ENCODE measurements around the gene TNFAIP8.

The TNFAIP8 gene

GRCh38 chr5:119400245-119400644 is 44.4 kb downstream of the TNFAIP8 start:
- Histone ChIP-seq H3K9ac (ENCODE audit: low read length) (no peak overlapping the region), H2BK12ac (ENCODE audit: low read length) (no peak overlapping the region), H3K4me3 (ENCODE audit: low read depth, low read length) (no peak overlapping the region), H3K4me2 (ENCODE audit: low read length) (no peak overlapping the region), H4K91ac (ENCODE audit: low read depth, low read length) (no peak overlapping the region), H3K27ac (ENCODE audit: low read depth, low read length) (no peak overlapping the region), H3K18ac (ENCODE audit: low read length) (no peak overlapping the region), H2AK5ac (ENCODE audit: low read length) (no peak overlapping the region), H3K23ac (ENCODE audit: low read length) (no peak overlapping the region), H2AFZ (ENCODE audit: insufficient read depth, low read length, poor library complexity) (no peak overlapping the region), H2BK120ac (ENCODE audit: insufficient read depth, low read length, poor library complexity) (no peak overlapping the region), H3K9me3 (ENCODE audit: insufficient read depth, low read depth, low read length) (no peaks in the 10 kb centered on the region), H4K12ac (ENCODE audit: low read depth, low read length) (no peak overlapping the region), H2BK5ac (ENCODE audit: low read depth, low read length, poor library complexity) (no peak overlapping the region), H3K27me3 (ENCODE audit: insufficient read depth, low read length) (no peaks in the 10 kb centered on the region), H3K79me2 (ENCODE audit: control insufficient read depth, insufficient read depth, low read length, poor library complexity) (no peaks in the 10 kb centered on the region), H3K14ac (ENCODE audit: low read length) (no peak overlapping the region), H4K8ac (ENCODE audit: low read depth, low read length) (no peak overlapping the region), H3K79me1 (ENCODE audit: low read length) (no peaks in the 10 kb centered on the region), H3K36me3 (ENCODE audit: control insufficient read depth in 1 of 2, insufficient read depth in 2 of 2, low read length in 2 of 2) (peaks cover 0 to 4% of the 10 kb centered on the region in 2 experiments), H3K4ac (ENCODE audit: low read depth, low read length) (no peak overlapping the region), H3K4me1 (ENCODE audit: control insufficient read depth in 1 of 2, insufficient read depth in 2 of 2, low read length in 2 of 2) (peaks cover 0 to 5% of the 10 kb centered on the region in 2 experiments)
- DNase-seq = peak in 1 of 2 donors; percentile 34
- WGBS (ENCODE audit: extremely low coverage, insufficient coverage, insufficient read length) = no CpG with 5 or more reads among the region's 2 CpGs

DNA sequence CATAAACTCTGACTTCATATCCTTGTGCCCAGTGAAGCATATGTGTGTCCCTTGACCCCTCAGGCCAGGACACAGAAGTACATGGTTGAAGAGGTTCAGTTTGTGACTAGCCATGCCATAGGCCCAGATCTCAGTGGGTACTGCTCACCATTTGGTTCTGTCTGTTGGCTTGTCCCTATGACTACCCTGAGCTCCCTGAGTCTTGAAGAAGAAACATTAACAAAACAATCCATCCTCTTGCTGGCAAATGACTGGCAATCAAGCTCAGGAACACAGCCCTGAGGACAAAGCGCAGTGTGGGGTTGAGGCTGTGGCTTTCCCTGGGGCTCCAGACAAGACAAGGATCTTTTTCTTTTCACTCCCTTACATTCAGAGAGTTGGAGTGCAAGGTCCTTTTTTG is 46.3 kb downstream of the TNFAIP8 start:
- H3K4me2 ChIP-seq (ENCODE audit: low read length) = no peak overlapping the region
- no peak overlapping the region for H2BK120ac ChIP-seq (ENCODE audit: insufficient read depth, low read length, poor library complexity)
- no peaks in the 10 kb centered on the region for H3K79me1 ChIP-seq (ENCODE audit: low read length)
- no peak overlapping the region for H3K14ac ChIP-seq (ENCODE audit: low read length)
- no CpG with 5 or more reads among the region's 1 CpG for WGBS (ENCODE audit: extremely low coverage, insufficient coverage, insufficient read length)
- no peaks in the 10 kb centered on the region for H3K27me3 ChIP-seq (ENCODE audit: insufficient read depth, low read length)
- no peak overlapping the region for H4K12ac ChIP-seq (ENCODE audit: low read depth, low read length)
- no peak overlapping the region for H2AFZ ChIP-seq (ENCODE audit: insufficient read depth, low read length, poor library complexity)
- no peaks in the 10 kb centered on the region for H3K79me2 ChIP-seq (ENCODE audit: control insufficient read depth, insufficient read depth, low read length, poor library complexity)
- no peak overlapping the region for H4K91ac ChIP-seq (ENCODE audit: low read depth, low read length)
- no peak overlapping the region for H2BK5ac ChIP-seq (ENCODE audit: low read depth, low read length, poor library complexity)
- H2AK5ac ChIP-seq (ENCODE audit: low read length) = no peak overlapping the region
- H3K9me3 ChIP-seq (ENCODE audit: insufficient read depth, low read depth, low read length) = no peaks in the 10 kb centered on the region
- no peak overlapping the region for H3K4me3 ChIP-seq (ENCODE audit: low read depth, low read length)
- no peak overlapping the region for H3K27ac ChIP-seq (ENCODE audit: low read depth, low read length)
- DNase-seq = no peak
- H4K8ac ChIP-seq (ENCODE audit: low read depth, low read length) = no peak overlapping the region
- no peak overlapping the region for H3K18ac ChIP-seq (ENCODE audit: low read length)
- no peak overlapping the region for H3K9ac ChIP-seq (ENCODE audit: low read length)
- no peak overlapping the region for H2BK12ac ChIP-seq (ENCODE audit: low read length)
- no peak overlapping the region for H3K23ac ChIP-seq (ENCODE audit: low read length)
- H3K36me3 ChIP-seq (ENCODE audit: control insufficient read depth in 1 of 2, insufficient read depth in 2 of 2, low read length in 2 of 2) = no peaks in the 10 kb centered on the region
- peaks cover 0 to 5% of the 10 kb centered on the region in 2 experiments for H3K4me1 ChIP-seq (ENCODE audit: control insufficient read depth in 1 of 2, insufficient read depth in 2 of 2, low read length in 2 of 2)
- no peak overlapping the region for H3K4ac ChIP-seq (ENCODE audit: low read depth, low read length)

GRCh38 chr5:119402555-119402954 is 46.7 kb downstream of the TNFAIP8 start:
- H3K18ac ChIP-seq (ENCODE audit: low read length) = no peak overlapping the region
- H3K4me2 ChIP-seq (ENCODE audit: low read length) = no peak overlapping the region
- no peak for DNase-seq
- H4K91ac ChIP-seq (ENCODE audit: low read depth, low read length) = no peak overlapping the region
- H3K4me3 ChIP-seq (ENCODE audit: low read depth, low read length) = no peak overlapping the region
- H3K14ac ChIP-seq (ENCODE audit: low read length) = no peak overlapping the region
- H4K12ac ChIP-seq (ENCODE audit: low read depth, low read length) = no peak overlapping the region
- H2BK5ac ChIP-seq (ENCODE audit: low read depth, low read length, poor library complexity) = no peak overlapping the region
- H3K27me3 ChIP-seq (ENCODE audit: insufficient read depth, low read length) = no peaks in the 10 kb centered on the region
- H3K79me2 ChIP-seq (ENCODE audit: control insufficient read depth, insufficient read depth, low read length, poor library complexity) = no peaks in the 10 kb centered on the region
- no CpG with 5 or more reads among the region's 4 CpGs for WGBS (ENCODE audit: extremely low coverage, insufficient coverage, insufficient read length)
- H4K8ac ChIP-seq (ENCODE audit: low read depth, low read length) = no peak overlapping the region
- no peaks in the 10 kb centered on the region for H3K79me1 ChIP-seq (ENCODE audit: low read length)
- H3K9me3 ChIP-seq (ENCODE audit: insufficient read depth, low read depth, low read length) = no peaks in the 10 kb centered on the region
- H2AK5ac ChIP-seq (ENCODE audit: low read length) = no peak overlapping the region
- H3K23ac ChIP-seq (ENCODE audit: low read length) = no peak overlapping the region
- H2AFZ ChIP-seq (ENCODE audit: insufficient read depth, low read length, poor library complexity) = no peak overlapping the region
- no peak overlapping the region for H3K9ac ChIP-seq (ENCODE audit: low read length)
- no peaks in the 10 kb centered on the region for H3K36me3 ChIP-seq (ENCODE audit: control insufficient read depth in 1 of 2, insufficient read depth in 2 of 2, low read length in 2 of 2)
- H3K4me1 ChIP-seq (ENCODE audit: control insufficient read depth in 1 of 2, insufficient read depth in 2 of 2, low read length in 2 of 2) = peaks cover 0 to 5% of the 10 kb centered on the region in 2 experiments
- H2BK120ac ChIP-seq (ENCODE audit: insufficient read depth, low read length, poor library complexity) = no peak overlapping the region
- H2BK12ac ChIP-seq (ENCODE audit: low read length) = peak overlapping the region; percentile 58
- no peak overlapping the region for H3K27ac ChIP-seq (ENCODE audit: low read depth, low read length)
- no peak overlapping the region for H3K4ac ChIP-seq (ENCODE audit: low read depth, low read length)

- no peaks in the 10 kb centered on the region for H3K36me3 ChIP-seq (ENCODE audit: control insufficient read depth in 1 of 2, insufficient read depth in 2 of 2, low read length in 2 of 2)
- no peaks in the 10 kb centered on the region for H3K27me3 ChIP-seq (ENCODE audit: insufficient read depth, low read length)
- no peaks in the 10 kb centered on the region for H3K79me2 ChIP-seq (ENCODE audit: control insufficient read depth, insufficient read depth, low read length, poor library complexity)
- H3K23ac ChIP-seq (ENCODE audit: low read length) = no peak overlapping the region
- no CpG with 5 or more reads among the region's 2 CpGs for WGBS (ENCODE audit: extremely low coverage, insufficient coverage, insufficient read length)
- H3K14ac ChIP-seq (ENCODE audit: low read length) = no peak overlapping the region
- H3K4me1 ChIP-seq (ENCODE audit: control insufficient read depth in 1 of 2, insufficient read depth in 2 of 2, low read length in 2 of 2) = peaks cover 0 to 5% of the 10 kb centered on the region in 2 experiments
- no peak overlapping the region for H3K4ac ChIP-seq (ENCODE audit: low read depth, low read length)
- no peaks in the 10 kb centered on the region for H3K79me1 ChIP-seq (ENCODE audit: low read length)
- no peak overlapping the region for H4K8ac ChIP-seq (ENCODE audit: low read depth, low read length)
- H3K9ac ChIP-seq (ENCODE audit: low read length) = no peak overlapping the region
- no peak overlapping the region for H4K12ac ChIP-seq (ENCODE audit: low read depth, low read length)
- H3K9me3 ChIP-seq (ENCODE audit: insufficient read depth, low read depth, low read length) = no peaks in the 10 kb centered on the region
- no peak overlapping the region for H2BK120ac ChIP-seq (ENCODE audit: insufficient read depth, low read length, poor library complexity)
- H3K4me3 ChIP-seq (ENCODE audit: low read depth, low read length) = no peak overlapping the region
- no peak overlapping the region for H3K27ac ChIP-seq (ENCODE audit: low read depth, low read length)
- H3K18ac ChIP-seq (ENCODE audit: low read length) = no peak overlapping the region
- H4K91ac ChIP-seq (ENCODE audit: low read depth, low read length) = no peak overlapping the region
- no peak overlapping the region for H2BK12ac ChIP-seq (ENCODE audit: low read length)
- H3K4me2 ChIP-seq (ENCODE audit: low read length) = no peak overlapping the region
- no peak overlapping the region for H2AFZ ChIP-seq (ENCODE audit: insufficient read depth, low read length, poor library complexity)
- H2BK5ac ChIP-seq (ENCODE audit: low read depth, low read length, poor library complexity) = no peak overlapping the region
- no peak for DNase-seq
- no peak overlapping the region for H2AK5ac ChIP-seq (ENCODE audit: low read length)
Observed at GRCh38 chr5:119404033-119404432, 48.2 kb downstream of the TNFAIP8 start.
